Measurements from ENCODE around the gene ABI1. TPM values are rescaled to one million over a fixed set of nuclear protein-coding genes. Genes with fewer than 3 reads are reported as not detected.

ABI1 gene
- total RNA-seq, 1 experiment from 2014 or later = 95.8 TPM

GRCh38 chr10:26839966-26840627 lies 20.7 kb downstream of the ABI1 start:
- peaks cover 14% of the 10 kb centered on the region for H3K36me3 Mint-ChIP-seq (ENCODE audit: insufficient read depth, unreplicated experiment)
- no peak overlapping the region for H3K4me3 Mint-ChIP-seq (ENCODE audit: unreplicated experiment)
- H3K9me3 Mint-ChIP-seq (ENCODE audit: unreplicated experiment) = no peaks in the 10 kb centered on the region
- CTCF ChIA-PET = no interaction called here
- DNase-seq = no peak
- H3K27me3 Mint-ChIP-seq (ENCODE audit: insufficient read depth, unreplicated experiment) = no peaks in the 10 kb centered on the region
- H3K27me3 ChIP-seq (replicated peaks; ENCODE audit: control insufficient read depth, insufficient read depth, low read length) = no peaks in the 10 kb centered on the region
- H3K27ac Mint-ChIP-seq (ENCODE audit: unreplicated experiment) = no peak overlapping the region
- POLR2A ChIA-PET = no interaction called here
- H3K4me1 ChIP-seq = no peaks in the 10 kb centered on the region
- TF ChIP-seq CTCF (IDR thresholded peaks at IDR 0.05; ENCODE audit: insufficient read depth in 1 of 2, low read depth in 1 of 2, low read length in 1 of 2, severe bottlenecking in 1 of 2, unreplicated experiment in 1 of 2) = no peak
- peaks cover 20% of the 10 kb centered on the region for H3K4me1 Mint-ChIP-seq (ENCODE audit: low read depth, unreplicated experiment)
- H3K9me3 ChIP-seq = no peaks in the 10 kb centered on the region; the same call in 1 of the 2 replicates
- intact Hi-C loops (cut with micrococcal nuclease; ENCODE audit: unreplicated experiment) = no loop called here
- no TSS peak for BruUV-seq (replicated peaks)
- no peak overlapping the region for H3K4me3 ChIP-seq (ENCODE audit: low read depth, low read length)
- H3K36me3 ChIP-seq (ENCODE audit: control insufficient read depth, insufficient read depth, low read length) = no peaks in the 10 kb centered on the region

GRCh38 chr10:26837139-26837538 lies 23.6 kb downstream of the ABI1 start:
- Mint-ChIP-seq H3K4me3 (ENCODE audit: unreplicated experiment) (no peak overlapping the region), H3K36me3 (ENCODE audit: insufficient read depth, unreplicated experiment) (peaks cover 22% of the 10 kb centered on the region), H3K9me3 (ENCODE audit: unreplicated experiment) (no peaks in the 10 kb centered on the region), H3K27ac (ENCODE audit: unreplicated experiment) (no peak overlapping the region), H3K27me3 (ENCODE audit: insufficient read depth, unreplicated experiment) (no peaks in the 10 kb centered on the region), H3K4me1 (ENCODE audit: low read depth, unreplicated experiment) (peaks cover 14% of the 10 kb centered on the region)
- H3K4me3 ChIP-seq (ENCODE audit: low read depth, low read length) = no peak overlapping the region
- H3K4me1 ChIP-seq = no peaks in the 10 kb centered on the region
- ChIA-PET POLR2A (no interaction called here), CTCF (no interaction called here)
- no peaks in the 10 kb centered on the region for H3K36me3 ChIP-seq (ENCODE audit: control insufficient read depth, insufficient read depth, low read length)
- intact Hi-C loops (cut with micrococcal nuclease; ENCODE audit: unreplicated experiment) = no loop called here
- no peaks in the 10 kb centered on the region for H3K9me3 ChIP-seq
- DNase-seq = no peak
- no peak for TF ChIP-seq CTCF (IDR thresholded peaks at IDR 0.05; ENCODE audit: insufficient read depth in 1 of 2, low read depth in 1 of 2, low read length in 1 of 2, severe bottlenecking in 1 of 2, unreplicated experiment in 1 of 2)
- no peaks in the 10 kb centered on the region for H3K27me3 ChIP-seq (replicated peaks; ENCODE audit: control insufficient read depth, insufficient read depth, low read length)
- BruUV-seq (replicated peaks) = no TSS peak

- intact Hi-C loops (cut with micrococcal nuclease; ENCODE audit: unreplicated experiment) = no loop called here
- no peak for DNase-seq
- Mint-ChIP-seq H3K4me3 (ENCODE audit: unreplicated experiment) (no peak overlapping the region), H3K27me3 (ENCODE audit: insufficient read depth, unreplicated experiment) (no peaks in the 10 kb centered on the region), H3K9me3 (ENCODE audit: unreplicated experiment) (no peaks in the 10 kb centered on the region), H3K36me3 (ENCODE audit: insufficient read depth, unreplicated experiment) (peaks cover 22% of the 10 kb centered on the region), H3K27ac (ENCODE audit: unreplicated experiment) (no peak overlapping the region), H3K4me1 (ENCODE audit: low read depth, unreplicated experiment) (peaks cover 14% of the 10 kb centered on the region)
- CTCF ChIA-PET = no interaction called here
- no peak overlapping the region for H3K4me3 ChIP-seq (ENCODE audit: low read depth, low read length)
- H3K4me1 ChIP-seq = no peaks in the 10 kb centered on the region
- no peaks in the 10 kb centered on the region for H3K9me3 ChIP-seq
- POLR2A ChIA-PET = no interaction called here
- TF ChIP-seq CTCF (IDR thresholded peaks at IDR 0.05; ENCODE audit: insufficient read depth in 1 of 2, low read depth in 1 of 2, low read length in 1 of 2, severe bottlenecking in 1 of 2, unreplicated experiment in 1 of 2) = no peak
- H3K36me3 ChIP-seq (ENCODE audit: control insufficient read depth, insufficient read depth, low read length) = no peaks in the 10 kb centered on the region
- no peaks in the 10 kb centered on the region for H3K27me3 ChIP-seq (replicated peaks; ENCODE audit: control insufficient read depth, insufficient read depth, low read length)
- no TSS peak for BruUV-seq (replicated peaks)
These were observed 25.7 kb downstream of the ABI1 start for GRCh38 chr10:26835025-26835424.

Measured in Caco-2 (cell line).